NT2/D1 (cell line): ENCODE data around the gene NFYC.

Experiments used
- SUZ12 ChIP-seq: IDR thresholded peaks from 2 replicates; pipeline ENCODE4 v1.6.1; 2011; ENCODE audit not compliant: insufficient read length, insufficient read depth; ENCODE audit errors: extremely low read depth
- YY1 ChIP-seq: IDR thresholded peaks from 2 replicates; pipeline ENCODE4 v1.6.1; 2011; ENCODE audit not compliant: insufficient read length, insufficient read depth
- ZNF274 ChIP-seq: IDR thresholded peaks from 2 replicates; pipeline ENCODE4 v1.6.1; 2011; ENCODE audit warnings: mild to moderate bottlenecking, low read depth, low read length

DNA sequence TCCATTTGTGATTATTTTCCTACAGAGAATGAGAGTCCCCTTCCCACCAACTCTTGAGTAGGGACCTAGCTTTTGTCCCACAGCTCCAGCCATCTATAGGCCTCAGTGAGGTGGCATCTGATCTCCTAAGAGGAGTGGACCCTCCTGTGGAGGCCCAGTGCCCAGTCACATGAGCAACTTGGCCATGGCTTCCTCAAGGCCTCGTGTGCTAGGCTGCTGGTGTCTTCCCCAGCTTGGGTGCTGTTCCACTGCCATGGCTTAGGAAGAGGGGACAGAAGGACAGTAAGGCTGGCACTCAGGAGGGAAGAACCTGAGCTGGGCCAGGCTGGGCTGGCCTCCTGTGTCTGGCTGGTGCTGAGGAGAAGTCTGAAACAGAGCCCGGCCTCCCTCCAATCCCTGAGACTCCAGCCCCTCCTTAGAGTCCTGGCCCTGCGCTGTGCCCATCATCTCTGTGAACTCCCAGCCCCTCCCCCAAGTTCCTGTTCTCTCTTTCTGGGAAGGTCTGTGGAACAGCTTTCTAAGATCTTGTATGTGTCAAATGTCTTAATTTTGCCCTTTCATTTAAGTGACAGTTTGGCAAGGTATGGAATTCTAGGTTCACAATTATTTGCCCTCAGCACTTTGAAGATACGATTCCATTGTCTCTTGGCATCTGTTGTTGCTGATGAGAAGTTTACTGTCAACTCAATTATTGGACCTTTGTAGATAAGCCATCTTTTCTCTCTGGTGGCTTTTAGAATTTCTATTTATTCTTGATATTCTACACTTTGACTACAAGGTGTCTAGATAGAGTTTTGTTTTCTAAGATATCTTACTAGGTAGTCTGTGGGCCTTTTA lies 85.0 kb downstream of the NFYC start:
- no peak for TF ChIP-seq YY1
- TF ChIP-seq ZNF274 = no peak
- TF ChIP-seq SUZ12 = no peak
